Colonic mucosa (tissue), 4 donors: ENCODE data around the gene BOK. TPM values are rescaled to one million over a fixed set of nuclear protein-coding genes. Genes with fewer than 3 reads are reported as not detected.

Experiments
- DNase-seq: peaks from one replicate; pipeline ENCODE4 v3.0.0-alpha.2; 2020
- H3K27ac ChIP-seq: fragments of 200-600 bp; one replicate; pipeline ENCODE4 v1.8.0; 2021
- H3K27me3 ChIP-seq: fragments of 200-600 bp; one replicate; pipeline ENCODE4 v1.8.0; 2021
- H3K36me3 ChIP-seq: fragments of 200-600 bp; one replicate; pipeline ENCODE4 v1.8.0; 2021
- H3K4me1 ChIP-seq: fragments of 200-600 bp; one replicate; pipeline ENCODE4 v1.8.0; 2021; ENCODE audit warnings: mild to moderate bottlenecking
- H3K4me3 ChIP-seq: fragments of 200-600 bp; one replicate; pipeline ENCODE4 v1.8.0; 2021
- H3K9ac ChIP-seq, 2 donors: one replicate each; pipeline ENCODE4 v1.7.0; 2013; ENCODE audit warnings: control low read depth in 2 of 2, low read depth in 2 of 2, low read length in 2 of 2
- H3K9me3 ChIP-seq: fragments of 200-600 bp; one replicate; pipeline ENCODE4 v1.8.0; 2021
- intact Hi-C: fragments of 100-400 bp; cut with DNase I; formaldehyde crosslinking; loops from one replicate; pipeline ENCODE4 v1.14.1; 2022
- total RNA-seq, 2 donors: library from RNA; stranded (reverse); fragmentation: NEBNext Ultra II Directional in 1 of 2; extraction: Animal tissue kit (Norgen Biotek cat#: 25700) in 1 of 2; gene quantifications; one replicate each; pipeline ENCODE4 v1.2.1, GENCODE V29; 2021
- TF ChIP-seq, protein P1 (sequence below): fragments of 200-600 bp; IDR thresholded peaks from one replicate; pipeline ENCODE4 v1.8.0; 2022; ENCODE audit warnings: antibody characterized with exemption, mild to moderate bottlenecking
- donor health status: healthy.
- donor health status: DM: no; HTN: no; CAD: no.
- donor health status: DM: no; HTN: no; CAD: no.

BOK gene
- total RNA-seq, 2 donors from 2014 or later: 8.3 to 14.1 TPM

DNA sequence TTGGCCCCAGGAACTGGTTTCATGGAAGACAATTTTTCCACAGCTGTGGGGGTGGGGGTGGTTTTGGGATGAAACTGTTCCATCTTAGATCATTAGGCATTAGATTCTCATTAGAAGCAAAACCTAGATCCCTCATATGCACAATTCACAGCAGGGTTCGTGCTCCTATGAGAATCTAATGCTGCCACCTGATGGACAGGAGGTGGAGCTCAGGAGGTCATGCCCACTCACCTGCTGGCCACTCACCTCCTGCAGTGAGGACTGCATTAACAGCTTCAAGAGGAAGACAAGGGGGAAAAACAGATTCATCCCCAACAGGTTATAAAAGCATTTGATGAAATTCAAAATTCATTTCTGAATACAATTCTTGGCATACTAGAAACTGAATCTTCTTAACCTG is 39.9 kb downstream of the BOK start:
- Histone ChIP-seq H3K27ac (no peak overlapping the region), H3K4me1 (no peaks in the 10 kb centered on the region), H3K36me3 (peaks cover 5% of the 10 kb centered on the region), H3K9me3 (no peaks in the 10 kb centered on the region), H3K4me3 (no peak overlapping the region), H3K9ac (no peak overlapping the region), H3K27me3 (no peaks in the 10 kb centered on the region)
- intact Hi-C loops: no loop called here
- no peak for DNase-seq
- TF ChIP-seq, protein P1, sequence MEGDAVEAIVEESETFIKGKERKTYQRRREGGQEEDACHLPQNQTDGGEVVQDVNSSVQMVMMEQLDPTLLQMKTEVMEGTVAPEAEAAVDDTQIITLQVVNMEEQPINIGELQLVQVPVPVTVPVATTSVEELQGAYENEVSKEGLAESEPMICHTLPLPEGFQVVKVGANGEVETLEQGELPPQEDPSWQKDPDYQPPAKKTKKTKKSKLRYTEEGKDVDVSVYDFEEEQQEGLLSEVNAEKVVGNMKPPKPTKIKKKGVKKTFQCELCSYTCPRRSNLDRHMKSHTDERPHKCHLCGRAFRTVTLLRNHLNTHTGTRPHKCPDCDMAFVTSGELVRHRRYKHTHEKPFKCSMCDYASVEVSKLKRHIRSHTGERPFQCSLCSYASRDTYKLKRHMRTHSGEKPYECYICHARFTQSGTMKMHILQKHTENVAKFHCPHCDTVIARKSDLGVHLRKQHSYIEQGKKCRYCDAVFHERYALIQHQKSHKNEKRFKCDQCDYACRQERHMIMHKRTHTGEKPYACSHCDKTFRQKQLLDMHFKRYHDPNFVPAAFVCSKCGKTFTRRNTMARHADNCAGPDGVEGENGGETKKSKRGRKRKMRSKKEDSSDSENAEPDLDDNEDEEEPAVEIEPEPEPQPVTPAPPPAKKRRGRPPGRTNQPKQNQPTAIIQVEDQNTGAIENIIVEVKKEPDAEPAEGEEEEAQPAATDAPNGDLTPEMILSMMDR: peak; percentile 18

DNA sequence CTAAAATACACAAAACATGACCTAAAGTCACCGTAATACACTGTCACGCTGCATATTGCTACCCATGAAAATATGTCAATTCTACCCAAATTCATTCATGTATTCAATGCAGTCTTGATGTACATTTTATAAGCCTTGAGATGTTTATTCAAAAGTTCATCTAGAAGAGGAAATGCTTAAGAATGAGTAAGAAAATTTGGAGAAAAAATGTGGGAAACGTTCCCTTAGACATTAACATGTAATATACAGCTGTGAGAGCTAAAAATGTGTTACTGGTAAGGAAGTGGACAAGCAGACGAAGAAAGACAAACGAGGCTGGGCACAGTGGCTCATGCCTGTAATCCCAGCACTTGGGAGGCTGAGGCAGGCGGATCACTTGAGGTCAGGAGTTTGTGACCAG is 41.1 kb downstream of the BOK start:
- no peak overlapping the region for H3K27ac ChIP-seq
- H3K4me1 ChIP-seq: no peaks in the 10 kb centered on the region
- DNase-seq: no peak
- intact Hi-C loops: no loop called here
- no peaks in the 10 kb centered on the region for H3K27me3 ChIP-seq
- H3K9ac ChIP-seq: no peak overlapping the region
- H3K4me3 ChIP-seq: no peak overlapping the region
- no peaks in the 10 kb centered on the region for H3K9me3 ChIP-seq
- TF ChIP-seq, protein P1: no peak
- peaks cover 5% of the 10 kb centered on the region for H3K36me3 ChIP-seq

DNA sequence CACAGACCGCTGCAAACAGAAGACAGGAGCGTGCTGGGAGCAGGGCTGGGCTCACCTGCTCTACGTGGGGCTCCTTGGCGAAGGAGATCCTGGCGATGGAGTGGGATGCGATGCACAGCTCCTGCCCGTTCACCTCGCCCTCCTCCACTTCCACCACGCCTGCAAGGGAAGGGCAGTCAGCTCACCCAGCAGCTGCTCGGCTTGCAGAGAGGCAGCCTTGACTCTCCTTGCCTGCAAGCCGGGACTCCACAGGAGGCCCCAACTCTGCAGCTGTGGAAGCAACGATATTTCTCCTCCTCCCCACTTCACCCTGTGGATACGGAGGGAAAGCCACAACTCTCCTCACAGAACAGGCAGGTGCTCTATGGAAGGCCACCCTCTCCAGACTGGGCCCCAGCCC is 43.3 kb downstream of the BOK start:
- no peak for DNase-seq
- Histone ChIP-seq H3K36me3 (no peaks in the 10 kb centered on the region), H3K27ac (no peak overlapping the region), H3K4me3 (no peak overlapping the region), H3K27me3 (no peaks in the 10 kb centered on the region), H3K9ac (no peak overlapping the region), H3K9me3 (no peaks in the 10 kb centered on the region), H3K4me1 (no peaks in the 10 kb centered on the region)
- TF ChIP-seq, protein P1: no peak
- intact Hi-C loops: no loop called here

DNA sequence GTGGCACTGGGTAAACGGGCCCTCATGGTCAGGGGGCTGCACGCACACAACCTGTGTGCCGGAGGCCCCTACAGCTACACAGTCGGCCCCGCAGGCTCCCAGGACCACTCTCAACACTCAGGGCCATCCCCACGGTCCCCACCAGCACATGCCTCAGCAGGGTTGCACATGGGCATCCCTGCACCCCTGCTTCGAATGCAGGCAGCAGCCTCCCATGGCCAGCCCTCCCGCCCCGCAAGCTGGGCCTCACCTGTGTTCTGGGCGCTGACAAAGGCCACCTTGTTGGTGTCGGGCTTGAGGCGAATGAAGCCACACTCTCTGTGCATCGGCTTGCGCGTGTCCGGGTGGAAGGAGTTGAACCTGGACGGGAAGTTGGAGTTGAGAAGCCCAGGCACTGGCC is 44.2 kb downstream of the BOK start:
- Histone ChIP-seq H3K4me3 (no peak overlapping the region), H3K9ac (no peak overlapping the region), H3K36me3 (no peaks in the 10 kb centered on the region), H3K9me3 (no peaks in the 10 kb centered on the region), H3K4me1 (no peaks in the 10 kb centered on the region), H3K27me3 (no peaks in the 10 kb centered on the region), H3K27ac (no peak overlapping the region)
- intact Hi-C loops: no loop called here
- DNase-seq: no peak
- TF ChIP-seq, protein P1: no peak

DNA sequence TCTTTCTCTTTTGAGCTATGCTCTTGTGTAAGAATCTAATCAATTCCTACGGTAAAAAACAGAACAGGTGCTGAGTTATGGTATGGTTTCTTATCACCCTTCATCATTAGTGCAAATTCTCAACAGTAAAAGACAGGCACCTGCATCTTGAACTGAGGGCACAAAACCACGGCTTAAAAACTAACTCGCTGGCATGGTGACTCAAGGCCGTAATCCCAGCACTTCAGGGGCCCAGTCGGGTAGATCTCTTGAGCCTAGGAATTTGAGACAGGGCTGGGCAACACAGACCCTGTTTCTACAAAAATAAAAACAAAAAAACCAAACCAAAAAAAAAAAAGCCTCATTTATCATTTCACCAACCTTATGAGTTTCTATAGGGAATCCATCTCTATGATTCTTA is 45.1 kb downstream of the BOK start:
- Histone ChIP-seq H3K4me1 (no peaks in the 10 kb centered on the region), H3K4me3 (no peak overlapping the region), H3K9ac (no peak overlapping the region), H3K9me3 (no peaks in the 10 kb centered on the region), H3K36me3 (no peaks in the 10 kb centered on the region), H3K27me3 (no peaks in the 10 kb centered on the region), H3K27ac (no peak overlapping the region)
- TF ChIP-seq, protein P1: no peak
- intact Hi-C loops: no loop called here
- no peak for DNase-seq

DNA sequence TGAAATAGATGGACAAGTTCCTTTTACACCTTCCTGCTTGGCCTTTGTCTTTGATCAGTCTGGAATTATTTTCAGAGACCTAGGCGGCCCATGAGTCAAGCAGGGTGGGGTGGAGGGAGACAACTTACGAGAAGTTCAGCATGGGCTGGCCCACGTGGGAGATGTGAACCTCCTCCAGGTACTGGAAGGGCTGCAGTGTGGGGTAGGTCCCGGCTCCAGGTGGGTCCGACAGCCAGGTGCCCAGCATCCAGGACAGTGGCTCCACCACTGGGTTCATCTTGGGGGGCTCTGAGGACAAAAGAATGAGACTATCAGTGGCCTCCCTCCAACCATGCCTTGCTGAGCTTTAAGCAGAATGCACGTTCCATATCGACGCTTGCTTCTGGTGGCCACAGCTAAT is 47.6 kb downstream of the BOK start:
- TF ChIP-seq, protein P1: no peak
- Histone ChIP-seq H3K27ac (no peak overlapping the region), H3K4me1 (no peaks in the 10 kb centered on the region), H3K36me3 (no peaks in the 10 kb centered on the region), H3K9me3 (no peaks in the 10 kb centered on the region), H3K4me3 (no peak overlapping the region), H3K27me3 (no peaks in the 10 kb centered on the region), H3K9ac (no peak overlapping the region)
- DNase-seq: no peak
- intact Hi-C loops: no loop called here
